ENCODE data around the gene SORCS2. TPM values are rescaled to one million over a fixed set of nuclear protein-coding genes. Genes with fewer than 3 reads are reported as not detected.

Gene SORCS2
- polyA plus RNA-seq, 1 donor (not counting 4 experiments of a cell fraction or from before 2014, with no cell fraction given), result 0.09 TPM

DNA sequence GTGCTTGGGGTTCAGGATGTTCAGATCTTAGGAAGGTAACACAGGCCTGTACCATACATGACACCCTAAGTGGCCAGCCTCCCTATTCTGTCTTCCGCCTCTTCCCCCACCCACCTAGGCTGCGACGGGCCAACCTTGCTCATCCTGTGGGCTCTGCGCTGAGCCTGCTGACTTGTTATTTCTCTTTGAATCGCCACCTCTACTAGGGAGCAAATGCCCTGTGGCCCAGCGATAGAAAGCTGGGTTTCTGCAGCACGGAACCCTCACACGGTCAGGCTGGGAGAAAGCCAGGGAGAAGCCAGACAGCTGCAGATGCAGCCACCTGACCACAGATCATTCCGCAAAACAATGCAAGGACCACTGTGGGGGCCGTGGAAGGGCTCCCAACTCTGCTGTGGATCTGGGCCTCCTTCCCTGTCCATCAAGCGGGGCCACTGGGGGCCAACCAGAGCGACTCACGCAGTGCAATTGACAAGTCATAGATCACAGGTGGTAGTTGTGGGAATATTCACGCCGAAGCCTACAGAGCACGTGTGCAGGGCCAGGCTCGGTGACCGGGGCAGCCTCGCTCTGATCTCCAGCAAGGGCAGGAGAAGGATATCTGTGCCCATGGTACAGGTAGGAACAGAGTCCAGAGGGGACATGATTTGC lies 519.8 kb downstream of the SORCS2 start:
- dilution Hi-C loops (cut with MboI; ENCODE audit: extremely low pct_ligation_motif_present, low sequenced_read_pairs), result no loop called here
- no peak overlapping the region for H3K27ac ChIP-seq (ENCODE audit: control insufficient read depth, insufficient read depth, low read length)
- no peaks in the 10 kb centered on the region for H3K27me3 ChIP-seq (ENCODE audit: control insufficient read depth, extremely low read depth, insufficient read depth, low read length)
- no peaks in the 10 kb centered on the region for H3K9me3 ChIP-seq (ENCODE audit: control insufficient read depth, low read depth, low read length)
- H3K9ac ChIP-seq (ENCODE audit: control insufficient read depth, extremely low read depth, insufficient read depth, low read length), result no peak overlapping the region
- no peak overlapping the region for H2AFZ ChIP-seq (ENCODE audit: control insufficient read depth, low read length)
- no peak overlapping the region for H3K4me3 ChIP-seq (ENCODE audit: control insufficient read depth in 2 of 3, extremely low read depth in 1 of 3, insufficient read depth in 2 of 3, low read depth in 1 of 3, low read length in 3 of 3)
- no peaks in the 10 kb centered on the region for H3K4me1 ChIP-seq (ENCODE audit: control insufficient read depth, extremely low read depth, insufficient read depth, low read length)
- no peak for TF ChIP-seq EZH2 (IDR thresholded peaks at IDR 0.05; ENCODE audit: low read length)
- TF ChIP-seq, protein P1, sequence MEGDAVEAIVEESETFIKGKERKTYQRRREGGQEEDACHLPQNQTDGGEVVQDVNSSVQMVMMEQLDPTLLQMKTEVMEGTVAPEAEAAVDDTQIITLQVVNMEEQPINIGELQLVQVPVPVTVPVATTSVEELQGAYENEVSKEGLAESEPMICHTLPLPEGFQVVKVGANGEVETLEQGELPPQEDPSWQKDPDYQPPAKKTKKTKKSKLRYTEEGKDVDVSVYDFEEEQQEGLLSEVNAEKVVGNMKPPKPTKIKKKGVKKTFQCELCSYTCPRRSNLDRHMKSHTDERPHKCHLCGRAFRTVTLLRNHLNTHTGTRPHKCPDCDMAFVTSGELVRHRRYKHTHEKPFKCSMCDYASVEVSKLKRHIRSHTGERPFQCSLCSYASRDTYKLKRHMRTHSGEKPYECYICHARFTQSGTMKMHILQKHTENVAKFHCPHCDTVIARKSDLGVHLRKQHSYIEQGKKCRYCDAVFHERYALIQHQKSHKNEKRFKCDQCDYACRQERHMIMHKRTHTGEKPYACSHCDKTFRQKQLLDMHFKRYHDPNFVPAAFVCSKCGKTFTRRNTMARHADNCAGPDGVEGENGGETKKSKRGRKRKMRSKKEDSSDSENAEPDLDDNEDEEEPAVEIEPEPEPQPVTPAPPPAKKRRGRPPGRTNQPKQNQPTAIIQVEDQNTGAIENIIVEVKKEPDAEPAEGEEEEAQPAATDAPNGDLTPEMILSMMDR (optimal IDR thresholded peaks at IDR 0.05 in 1 of 3, IDR thresholded peaks at IDR 0.05 in 1 of 3, conservative IDR thresholded peaks at IDR 0.05 in 1 of 3; ENCODE audit: extremely low read depth in 1 of 3, insufficient read depth in 2 of 3, low read length in 3 of 3), result no peak
- no peak overlapping the region for H3K4me2 ChIP-seq (ENCODE audit: control insufficient read depth, extremely low read depth, insufficient read depth, low read depth, low read length)
- no peaks in the 10 kb centered on the region for H3K9me1 ChIP-seq (ENCODE audit: control insufficient read depth, extremely low read depth, insufficient read depth, low read length)
- no peak for DNase-seq (ENCODE audit: low read depth, low spot score)
- no peak for FAIRE-seq
- H3K79me2 ChIP-seq (ENCODE audit: control insufficient read depth, insufficient read depth, low read length), result no peaks in the 10 kb centered on the region
- no peaks in the 10 kb centered on the region for H4K20me1 ChIP-seq (ENCODE audit: control insufficient read depth, extremely low read depth, insufficient read depth, low read length)
- no peaks in the 10 kb centered on the region for H3K36me3 ChIP-seq (ENCODE audit: control insufficient read depth in 2 of 2, extremely low read depth in 1 of 2, insufficient read depth in 2 of 2, low read length in 2 of 2)

- Histone ChIP-seq H4K20me1 (ENCODE audit: control insufficient read depth, extremely low read depth, insufficient read depth, low read length) (no peaks in the 10 kb centered on the region), H2AFZ (ENCODE audit: control insufficient read depth, low read length) (no peak overlapping the region), H3K4me1 (ENCODE audit: control insufficient read depth, extremely low read depth, insufficient read depth, low read length) (no peaks in the 10 kb centered on the region), H3K9me1 (ENCODE audit: control insufficient read depth, extremely low read depth, insufficient read depth, low read length) (no peaks in the 10 kb centered on the region), H3K4me2 (ENCODE audit: control insufficient read depth, extremely low read depth, insufficient read depth, low read depth, low read length) (no peak overlapping the region), H3K9ac (ENCODE audit: control insufficient read depth, extremely low read depth, insufficient read depth, low read length) (no peak overlapping the region), H3K9me3 (ENCODE audit: control insufficient read depth, low read depth, low read length) (no peaks in the 10 kb centered on the region), H3K79me2 (ENCODE audit: control insufficient read depth, insufficient read depth, low read length) (no peaks in the 10 kb centered on the region), H3K4me3 (ENCODE audit: control insufficient read depth in 2 of 3, extremely low read depth in 1 of 3, insufficient read depth in 2 of 3, low read depth in 1 of 3, low read length in 3 of 3) (no peak overlapping the region), H3K27me3 (ENCODE audit: control insufficient read depth, extremely low read depth, insufficient read depth, low read length) (no peaks in the 10 kb centered on the region), H3K36me3 (ENCODE audit: control insufficient read depth in 2 of 2, extremely low read depth in 1 of 2, insufficient read depth in 2 of 2, low read length in 2 of 2) (no peaks in the 10 kb centered on the region), H3K27ac (ENCODE audit: control insufficient read depth, insufficient read depth, low read length) (no peak overlapping the region)
- no peak for TF ChIP-seq EZH2 (IDR thresholded peaks at IDR 0.05; ENCODE audit: low read length)
- TF ChIP-seq, protein P1 (optimal IDR thresholded peaks at IDR 0.05 in 1 of 3, IDR thresholded peaks at IDR 0.05 in 1 of 3, conservative IDR thresholded peaks at IDR 0.05 in 1 of 3; ENCODE audit: extremely low read depth in 1 of 3, insufficient read depth in 2 of 3, low read length in 3 of 3), result no peak
- dilution Hi-C loops (cut with MboI; ENCODE audit: extremely low pct_ligation_motif_present, low sequenced_read_pairs), result no loop called here
- DNase-seq (ENCODE audit: low read depth, low spot score) (no peak), FAIRE-seq (no peak)
These were observed 521.4 kb downstream of the SORCS2 start for GRCh38 chr4:7713757-7714156.

Data from keratinocyte (primary cell).